GM19328 (cell line): Measurements from ENCODE around the gene SLC1A3.

Experiments used
- ATAC-seq: cut with Tn5 transposase; IDR thresholded peaks from one replicate; pipeline ENCODE4 v1.9.1; 2021; ENCODE audit warnings: mild to moderate bottlenecking, moderate library complexity; ENCODE audit not compliant: unreplicated experiment

The SLC1A3 gene

DNA sequence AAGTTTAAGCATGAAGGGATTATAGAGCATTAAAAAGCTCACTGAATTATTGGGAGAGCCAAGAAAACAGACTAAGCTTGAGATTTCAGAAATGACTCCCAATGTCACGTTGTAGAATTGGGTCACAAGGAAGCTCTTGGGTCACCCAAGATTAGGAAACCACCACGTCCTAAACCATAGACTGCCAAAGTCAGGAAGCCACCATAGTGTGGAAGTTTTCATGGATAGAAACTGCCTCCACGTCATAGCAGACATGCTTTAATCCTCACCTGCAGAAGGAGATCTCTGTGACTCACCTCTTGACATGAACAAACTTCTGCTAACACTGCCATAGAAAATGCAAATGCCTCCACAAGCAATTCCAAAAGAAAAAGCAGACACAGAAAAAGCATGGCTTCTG lies 106.3 kb downstream of the SLC1A3 start:
- ATAC-seq: no peak

DNA sequence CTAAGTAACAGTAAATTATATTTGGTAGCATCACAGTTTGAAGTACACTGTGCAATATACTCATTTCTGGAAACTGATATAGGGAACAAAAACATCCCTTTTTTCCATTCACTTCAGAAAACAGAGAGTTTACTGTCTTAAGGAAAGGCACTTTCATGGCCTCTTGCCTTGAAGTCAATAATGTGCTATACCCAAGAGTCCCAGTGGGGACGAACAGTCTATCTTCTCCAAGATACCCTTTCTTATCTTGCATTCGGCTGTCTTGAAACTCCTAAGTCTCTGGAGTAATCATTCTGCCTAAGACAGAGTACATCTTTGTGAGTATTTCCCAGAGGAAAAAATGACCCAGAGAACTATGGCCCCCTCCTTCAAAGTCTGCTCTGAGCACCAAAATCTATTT lies 107.1 kb downstream of the SLC1A3 start:
- no peak for ATAC-seq

DNA sequence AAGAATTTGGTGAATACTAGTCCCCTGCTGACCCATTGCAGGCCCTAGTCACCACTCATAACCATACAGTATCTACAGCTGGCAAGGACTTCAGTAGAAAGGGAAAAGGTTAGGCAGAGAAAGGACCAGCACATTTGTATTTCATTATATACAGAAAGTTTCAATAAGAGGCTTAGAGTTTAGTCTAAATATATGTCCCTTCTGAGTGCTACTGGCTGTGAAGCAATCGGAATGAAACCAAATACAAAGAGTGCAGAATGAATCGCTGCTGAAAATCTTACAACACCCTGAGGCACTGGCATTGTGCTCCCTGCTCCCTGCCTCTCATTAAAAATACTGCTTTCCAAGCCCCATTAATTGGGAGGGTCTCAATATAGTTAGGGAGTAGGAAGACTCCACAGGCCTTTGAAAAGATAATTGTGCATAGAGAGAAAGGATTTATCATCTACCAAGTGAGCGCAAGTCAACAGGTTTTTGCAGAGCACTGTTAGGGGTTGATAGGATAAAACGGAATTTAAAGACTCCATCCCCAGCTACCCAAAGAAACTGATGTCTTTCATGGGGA lies 110.8 kb downstream of the SLC1A3 start:
- ATAC-seq: no peak

DNA sequence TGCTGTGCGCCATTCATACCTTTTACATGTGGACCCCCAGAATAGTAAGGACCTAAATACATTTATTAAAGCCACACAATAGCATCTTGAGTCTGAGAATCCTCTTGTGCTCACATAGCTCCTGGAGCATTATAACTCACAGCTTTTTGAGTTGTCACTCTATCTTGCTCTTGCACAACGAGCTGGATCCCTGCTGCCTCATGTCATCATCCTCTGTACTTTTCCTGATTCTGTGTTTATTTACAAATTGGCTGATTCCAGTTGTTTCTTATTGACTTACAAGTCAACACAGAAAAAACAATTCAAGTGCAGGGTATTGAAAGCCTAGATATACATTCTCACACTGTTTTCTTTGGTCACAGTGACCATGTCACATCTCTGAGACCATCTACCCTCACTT lies 112.9 kb downstream of the SLC1A3 start:
- ATAC-seq: no peak

DNA sequence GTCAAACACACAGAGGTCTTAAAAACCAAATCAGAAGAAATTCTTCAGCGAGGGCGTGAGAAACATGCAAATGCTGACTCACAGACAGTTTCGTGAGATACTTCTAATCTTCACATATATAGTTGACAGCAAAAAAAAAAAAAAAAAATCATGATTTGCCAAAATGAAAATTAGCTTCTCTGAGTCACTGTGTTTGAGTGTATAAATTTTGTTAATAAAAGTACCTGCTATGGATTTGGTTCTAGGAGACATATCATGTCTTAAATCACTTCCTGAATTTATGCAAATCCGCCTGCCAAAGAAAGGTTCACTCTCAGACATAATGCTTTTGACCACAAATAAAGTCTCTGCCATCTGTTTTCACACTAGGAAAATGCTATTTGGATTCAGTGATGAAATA lies 114.3 kb downstream of the SLC1A3 start:
- no peak for ATAC-seq

DNA sequence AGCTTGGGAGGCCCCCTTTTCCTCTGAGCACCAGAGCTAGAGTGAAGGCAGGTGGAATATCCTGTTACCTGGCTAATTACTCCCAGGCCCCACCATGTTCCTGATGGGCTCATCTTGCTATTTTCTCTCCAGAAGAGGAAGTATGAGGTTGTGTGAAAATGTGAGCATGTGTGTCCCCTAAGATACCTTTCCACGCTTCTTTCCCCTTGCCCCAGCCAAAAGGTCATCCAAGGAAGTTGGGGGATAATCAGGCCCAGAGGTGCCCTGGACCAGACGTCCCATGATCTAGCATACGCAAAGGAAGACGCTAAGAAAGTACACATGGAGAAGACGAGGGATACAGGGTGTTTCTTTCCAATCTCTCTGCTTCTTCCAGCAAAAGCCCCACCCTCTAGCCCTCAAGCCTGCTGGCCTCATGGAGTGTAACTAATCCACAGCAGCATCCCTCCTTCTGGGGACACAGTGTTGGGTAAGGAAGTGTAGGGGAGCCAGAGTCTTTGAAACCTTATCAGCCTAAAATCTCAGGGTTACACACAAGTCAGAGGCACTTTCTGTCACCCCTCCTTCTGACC lies 115.3 kb downstream of the SLC1A3 start:
- no peak for ATAC-seq

DNA sequence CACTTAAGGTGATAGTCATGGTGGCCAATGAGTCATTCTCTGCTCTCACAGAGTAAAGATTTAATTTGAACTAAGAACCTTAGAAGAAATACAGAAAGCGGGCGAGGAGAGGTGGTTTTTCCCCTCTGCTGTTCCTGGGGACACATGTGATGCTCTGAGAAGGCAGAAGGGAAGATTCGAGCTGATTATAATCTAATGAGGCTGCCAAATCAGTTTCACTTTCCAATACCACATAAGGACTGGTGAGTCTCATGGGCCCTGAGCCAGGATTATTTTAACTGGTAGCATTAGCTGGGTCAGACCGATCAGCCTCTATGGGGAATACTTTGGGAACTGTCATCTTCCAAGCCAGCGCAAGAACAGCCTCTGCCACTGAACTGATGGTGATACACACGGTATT lies 116.5 kb downstream of the SLC1A3 start:
- no peak for ATAC-seq

DNA sequence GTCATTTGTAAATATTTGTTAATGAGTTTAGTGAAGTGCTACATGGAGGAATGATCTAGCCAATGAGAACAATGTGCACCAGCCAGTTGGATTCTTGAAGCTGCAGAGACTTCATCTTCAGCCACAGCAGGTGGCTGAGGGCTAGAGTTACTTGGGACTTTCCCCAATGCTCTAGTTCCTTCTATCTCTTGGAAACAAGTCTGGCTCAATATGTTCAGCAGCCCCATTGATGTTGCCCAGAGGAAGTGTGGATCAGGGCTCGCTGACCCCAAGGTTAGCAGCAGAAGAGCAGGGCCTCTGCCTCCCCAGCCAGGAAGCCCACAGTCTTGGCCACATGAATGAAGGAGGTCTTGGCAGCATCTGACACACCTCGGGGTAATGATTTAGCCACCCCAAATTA lies 117.5 kb downstream of the SLC1A3 start:
- peak; percentile 30 for ATAC-seq

DNA sequence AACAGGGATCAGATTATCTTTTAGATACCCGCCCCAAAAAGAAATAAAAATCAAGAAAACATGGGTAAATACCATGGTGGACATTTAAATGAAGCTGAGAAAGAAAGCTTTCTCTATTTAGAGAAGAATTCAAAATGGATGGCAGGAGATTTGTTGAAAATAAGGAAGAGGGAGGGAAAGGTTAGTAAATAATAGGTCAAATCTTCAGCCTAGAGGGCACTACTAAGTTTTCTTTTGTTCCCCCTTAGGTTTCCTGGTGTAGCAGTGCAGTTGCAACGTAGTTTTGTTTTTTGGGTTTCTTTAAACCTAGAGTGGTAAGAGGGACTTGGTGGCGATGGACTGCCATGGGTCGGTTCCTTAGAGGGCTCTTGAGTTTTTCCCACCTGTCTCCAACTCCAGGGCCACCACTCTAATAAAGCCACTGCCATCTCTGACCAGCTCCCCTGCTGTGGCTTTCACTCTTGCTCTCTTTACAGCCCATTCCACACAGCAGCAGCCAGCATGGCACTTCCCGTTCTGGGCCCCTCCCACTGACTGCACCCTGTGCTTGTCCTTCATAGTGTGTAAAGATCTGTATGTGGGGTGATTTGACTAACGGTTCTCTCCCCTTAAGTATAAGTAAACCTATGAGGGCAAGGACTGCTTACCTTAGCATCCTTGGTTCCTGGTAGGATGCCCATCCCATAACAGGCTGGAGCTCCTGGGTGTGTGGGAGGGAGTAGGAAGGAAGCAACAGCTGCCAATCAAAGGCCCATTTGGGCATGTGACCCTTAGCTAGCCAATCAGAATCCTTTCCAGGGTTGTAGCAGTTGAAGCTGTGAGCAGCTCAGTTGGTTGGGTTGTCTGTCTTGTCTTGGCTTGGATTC lies 118.3 kb downstream of the SLC1A3 start:
- peak; percentile 80 for ATAC-seq

DNA sequence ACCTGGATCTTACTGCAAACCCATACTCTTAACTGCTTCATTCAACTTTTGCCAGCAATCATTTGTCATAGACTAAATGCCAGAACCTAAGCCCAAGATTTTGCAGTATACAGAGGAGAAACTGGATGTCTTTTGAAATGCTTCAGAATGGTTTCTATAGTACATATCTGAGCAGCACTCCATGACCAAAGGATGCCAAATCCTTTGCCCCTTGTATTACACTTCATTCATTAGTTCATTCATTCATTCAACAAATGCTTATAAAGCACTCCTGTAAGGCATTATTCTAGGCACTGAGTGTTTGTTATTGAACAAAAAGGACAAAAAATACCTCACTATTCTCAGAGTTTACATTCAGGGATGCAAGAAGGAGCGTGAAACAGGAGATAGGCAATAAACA lies 119.9 kb downstream of the SLC1A3 start:
- ATAC-seq: no peak

DNA sequence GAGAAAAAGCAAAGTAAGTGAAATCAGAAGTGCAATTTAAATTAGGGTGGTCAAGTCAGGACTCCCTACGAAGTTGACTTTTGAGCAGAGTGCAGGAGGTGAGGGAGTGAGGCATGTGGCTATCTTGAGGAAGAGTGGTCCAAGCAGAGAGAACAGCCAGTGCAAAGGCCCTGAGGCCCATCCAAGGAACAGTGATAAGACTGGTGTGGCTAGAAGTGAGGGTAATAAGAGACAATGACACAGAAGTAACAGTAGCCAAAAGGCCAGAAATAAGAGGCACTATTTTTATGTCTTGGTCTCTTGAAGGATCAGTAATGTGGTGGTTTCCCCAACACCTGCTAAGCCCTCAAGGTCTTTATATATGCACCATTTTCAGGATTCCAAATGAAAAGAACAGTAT lies 120.4 kb downstream of the SLC1A3 start:
- no peak for ATAC-seq

DNA sequence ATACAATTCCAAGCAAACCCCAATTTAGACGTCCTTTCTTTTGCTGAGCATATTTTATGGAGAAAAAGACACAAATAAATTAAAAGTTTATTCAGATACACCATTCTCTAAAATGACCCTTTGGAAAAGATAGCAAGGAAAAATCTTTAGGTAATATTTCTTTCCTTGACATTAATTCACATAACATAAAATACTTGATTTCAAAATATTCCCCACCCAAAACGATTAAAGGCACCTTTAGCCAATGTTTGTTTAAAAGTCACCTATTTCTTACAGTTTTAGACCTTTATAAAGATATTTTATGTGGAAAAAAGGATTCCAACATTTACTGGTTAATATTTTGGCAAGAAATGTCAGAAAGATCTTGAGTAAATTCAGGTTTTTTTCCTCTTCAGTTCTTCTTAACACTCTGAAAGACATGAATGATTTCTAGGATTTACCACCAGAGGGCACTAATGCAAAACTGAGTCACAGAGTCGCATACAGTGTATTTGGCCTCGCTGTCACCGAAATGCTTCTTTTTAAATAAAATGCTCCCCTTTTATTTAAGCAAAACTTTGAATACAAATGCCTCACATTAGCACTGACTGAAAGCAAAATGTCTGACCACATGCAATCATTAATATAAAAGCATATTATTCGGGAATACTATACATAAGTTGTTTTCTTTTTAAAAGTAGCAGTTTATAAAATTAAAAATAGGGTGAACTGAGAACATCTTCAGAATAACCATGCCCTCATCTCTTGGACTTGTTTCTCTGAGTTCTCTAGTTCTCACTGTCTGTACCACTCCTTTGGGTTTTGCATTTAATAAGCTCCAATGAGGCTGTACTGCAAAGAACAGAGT lies 122.5 kb downstream of the SLC1A3 start:
- ATAC-seq: no peak

DNA sequence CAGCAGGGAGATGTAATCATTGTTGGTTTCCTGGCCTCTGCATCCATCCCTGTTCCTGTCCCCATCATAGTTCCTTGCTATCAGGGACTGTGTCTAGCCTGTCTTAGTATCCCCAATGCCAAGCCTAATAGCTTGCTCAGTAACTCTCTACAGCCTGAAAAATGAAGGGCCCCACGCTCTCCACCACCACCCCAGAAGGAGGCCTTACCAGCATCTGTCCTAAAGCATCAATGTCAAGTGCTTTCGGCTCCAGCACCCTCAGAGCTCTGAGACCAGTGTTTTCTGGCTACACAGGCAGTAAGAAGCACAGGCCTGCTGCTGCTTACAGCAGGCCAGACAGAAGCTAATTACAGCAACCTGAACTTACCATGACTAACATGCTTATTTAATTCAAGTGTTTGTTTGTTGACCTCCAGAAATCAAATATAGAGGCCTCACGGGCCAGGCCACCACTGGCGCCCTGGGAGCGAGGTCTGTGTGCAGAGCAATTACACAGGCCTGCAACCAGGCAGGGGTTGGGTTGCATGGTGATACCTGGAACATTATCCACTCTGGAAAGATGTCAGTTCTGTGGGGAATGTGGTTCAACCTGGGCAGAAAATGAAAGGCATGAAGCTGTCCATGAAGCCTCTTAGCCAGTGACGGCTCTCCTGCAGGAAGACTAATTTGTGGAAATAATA lies 124.3 kb downstream of the SLC1A3 start:
- ATAC-seq: no peak

DNA sequence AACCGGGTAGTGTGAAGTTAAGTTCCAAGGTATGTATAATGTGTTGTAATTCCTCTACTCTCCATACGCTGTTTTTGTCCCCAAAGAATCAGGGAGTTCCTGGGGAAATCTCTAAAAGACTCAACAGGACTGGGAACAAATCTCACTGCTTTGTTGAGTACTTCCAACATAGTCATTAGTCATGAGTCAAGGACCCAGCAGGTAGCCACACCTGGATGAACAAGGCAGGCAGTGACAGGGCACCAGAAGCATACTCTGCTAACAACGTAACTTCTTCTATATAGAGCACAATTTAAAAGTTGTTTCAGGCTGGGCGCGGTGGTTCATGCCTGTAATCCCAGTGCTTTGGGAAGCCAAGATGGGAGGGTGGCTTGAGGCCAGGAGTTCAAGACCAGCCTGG lies 126.8 kb downstream of the SLC1A3 start:
- no peak for ATAC-seq

DNA sequence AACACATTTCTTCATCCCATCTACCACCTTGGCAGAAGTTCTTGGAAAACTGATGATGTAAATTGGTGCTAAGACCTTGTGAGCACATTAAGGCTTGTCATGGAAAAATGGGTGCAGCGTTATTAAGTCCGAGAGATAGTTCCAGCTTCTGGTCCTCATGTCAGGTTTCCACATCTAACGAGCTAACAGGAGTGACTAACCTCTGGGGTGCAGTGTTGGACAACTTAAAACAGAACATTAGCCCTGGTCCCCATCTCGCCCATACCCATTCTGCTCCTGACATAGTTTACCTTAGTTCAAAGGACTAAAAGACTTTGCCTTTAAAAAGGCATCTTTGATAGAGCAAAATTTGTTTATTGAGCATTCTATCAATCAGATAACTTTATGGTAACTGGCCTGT lies 128.0 kb downstream of the SLC1A3 start:
- ATAC-seq: no peak

DNA sequence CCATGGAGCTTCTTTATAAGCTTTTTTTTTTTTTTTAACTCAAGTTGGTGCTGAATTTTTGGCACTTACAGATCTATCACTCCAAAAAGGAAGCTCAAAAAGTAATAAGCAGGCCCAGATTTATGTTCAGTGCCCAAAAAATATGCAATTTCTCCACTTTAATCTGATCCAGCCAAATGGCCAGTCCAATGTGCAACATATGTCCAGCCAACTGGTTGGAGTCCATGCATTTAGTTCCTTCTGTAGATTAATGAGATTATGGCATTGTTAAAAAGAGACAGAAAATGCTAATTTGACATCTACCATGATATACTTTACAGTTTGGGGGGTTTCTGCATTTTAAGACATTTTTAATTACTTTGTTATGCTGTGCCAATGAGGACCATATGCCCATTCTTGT lies 129.5 kb downstream of the SLC1A3 start:
- ATAC-seq: no peak
